SK-N-SH (cell line): Measurements from ENCODE around the gene LYZL2. TPM values are rescaled to one million over a fixed set of nuclear protein-coding genes. Genes with fewer than 3 reads are reported as not detected.
"Not testable (repeated sequence)": the region's sequence is repeated elsewhere in the genome, so short reads cannot be mapped to it uniquely, and the experiment has no call there.

ENCODE experiments used
- CTCF ChIA-PET: fragments of 300-600, 350-600 bp; formaldehyde crosslinking; extraction: SDS; loops from one replicate; lab custom pipeline; 2021; lab: Yijun Ruan, JAX
- POLR2A ChIA-PET: fragments of 350-600 bp; sonication (Branson Sonifier 250); formaldehyde crosslinking; extraction: SDS; loops from one replicate; lab custom pipeline; 2020; ENCODE audit warnings: antibody characterized with exemption, inconsistent platforms; lab: Yijun Ruan, JAX
- DNase-seq: peaks from one replicate; pipeline ENCODE4 v3.0.0; 2012
- H2AFZ ChIP-seq: fragments of 200-600 bp; sonication (generic); 2 replicates; pipeline ENCODE4 v1.8.1; 2016; ENCODE audit warnings: antibody characterized with exemption, mild to moderate bottlenecking, low read depth
- H3F3A ChIP-seq: fragments of 200-600 bp; sonication (generic); replicated peaks from 2 replicates; pipeline ENCODE3; 2016; ENCODE audit warnings: antibody characterized with exemption, mild to moderate bottlenecking; ENCODE audit not compliant: insufficient read depth
- H3K27ac ChIP-seq, 2 experiments: fragments of 200-500 bp in 1 of 2; fragments of 200-600 bp in 1 of 2; sonication (Bioruptor generic) in 1 of 2; sonication (generic), shearing (Covaris generic) in 1 of 2; 2 replicates each; pipeline versions ENCODE4 v1.5.1 to v1.6.1; 2014 to 2016; ENCODE audit warnings: low read depth in 2 of 2, inconsistent platforms in 1 of 2, low read length in 1 of 2, mild to moderate bottlenecking in 1 of 2, mixed read lengths in 1 of 2
- H3K27me3 ChIP-seq: fragments of 200-600 bp; sonication (generic), shearing (Covaris generic); 2 replicates; pipeline ENCODE4 v1.6.1; 2016; ENCODE audit warnings: mixed run types; ENCODE audit not compliant: insufficient read depth
- H3K36me3 ChIP-seq, 2 experiments: fragments of 200-500 bp in 1 of 2; fragments of 200-600 bp in 1 of 2; sonication (Bioruptor generic) in 1 of 2; sonication (generic) in 1 of 2; replicated peaks in 1 of 2; 2 replicates each; pipeline versions ENCODE3 to v1.5.1; 2014 to 2016; ENCODE audit warnings: low read length in 1 of 2, mild to moderate bottlenecking in 1 of 2; ENCODE audit not compliant: insufficient read depth in 2 of 2, control insufficient read depth in 1 of 2
- H3K4me1 ChIP-seq, 2 experiments: fragments of 200-500 bp in 1 of 2; fragments of 200-600 bp in 1 of 2; sonication (Bioruptor generic) in 1 of 2; sonication (generic), shearing (Covaris generic) in 1 of 2; 2 replicates each; pipeline versions ENCODE4 v1.5.1 to v1.6.1; 2014 to 2016; ENCODE audit warnings: low read depth in 1 of 2, low read length in 1 of 2, mixed run types in 1 of 2; ENCODE audit not compliant: insufficient read depth in 2 of 2, control insufficient read depth in 1 of 2
- H3K4me2 ChIP-seq: fragments of 200-600 bp; sonication (generic), shearing (Covaris generic); 2 replicates; pipeline ENCODE4 v1.6.1; 2017; ENCODE audit warnings: mixed run types
- H3K4me3 ChIP-seq, 2 experiments: fragments of 200-500 bp in 1 of 2; fragments of 200-600 bp in 1 of 2; sonication (Bioruptor generic) in 1 of 2; sonication (generic), shearing (Covaris generic) in 1 of 2; 2 replicates each; pipeline versions ENCODE4 v1.5.1 to v1.8.1; 2014 to 2016; ENCODE audit warnings: low read depth in 2 of 2, inconsistent platforms in 1 of 2, low read length in 1 of 2, mild to moderate bottlenecking in 1 of 2, mixed read lengths in 1 of 2, moderate library complexity in 1 of 2
- H3K79me2 ChIP-seq: fragments of 200-600 bp; sonication (generic); 2 replicates; pipeline ENCODE4 v1.8.1; 2017; ENCODE audit warnings: mild to moderate bottlenecking; ENCODE audit not compliant: insufficient read depth
- H3K9ac ChIP-seq: fragments of 200-600 bp; sonication (generic); 2 replicates; pipeline ENCODE4 v1.6.1; 2017; ENCODE audit warnings: mixed run types
- H3K9me2 ChIP-seq: fragments of 200-600 bp; sonication (generic); 2 replicates; pipeline ENCODE4 v1.6.1; 2017; ENCODE audit warnings: mixed run types
- H3K9me3 ChIP-seq: fragments of 200-600 bp; sonication (generic); 2 replicates; pipeline ENCODE4 v1.6.1; 2017; ENCODE audit warnings: mixed run types, mild to moderate bottlenecking, moderate library complexity
- H4K20me1 ChIP-seq: fragments of 200-600 bp; sonication (generic); 2 replicates; pipeline ENCODE4 v1.6.1; 2017; ENCODE audit warnings: mild to moderate bottlenecking, mixed run types; ENCODE audit not compliant: insufficient read depth
- ELF1 ChIP-seq: IDR thresholded peaks from 2 replicates; pipeline ENCODE4 v1.4.0; 2012
- EP300 ChIP-seq, 2 experiments: IDR thresholded peaks; 2 replicates each; pipeline versions ENCODE4 v1.4.0 to v1.6.1; 2012; ENCODE audit warnings: borderline replicate concordance in 1 of 2, low read depth in 1 of 2, low read length in 1 of 2
- EZH2phosphoT487 ChIP-seq: fragments of 200-600 bp; sonication (generic); IDR thresholded peaks from 2 replicates; pipeline ENCODE4 v1.6.1; 2017; ENCODE audit warnings: low read depth, mixed run types, mild to moderate bottlenecking, antibody characterized with exemption, moderate library complexity, borderline replicate concordance
- FOXJ3 ChIP-seq: sonication (generic); formaldehyde crosslinking; IDR thresholded peaks from 2 replicates; pipeline ENCODE4 v1.5.1; 2020; ENCODE audit warnings: mild to moderate bottlenecking, missing genetic modification reagents
- FOXM1 ChIP-seq: IDR thresholded peaks from 2 replicates; pipeline ENCODE4 v1.4.0; 2012; ENCODE audit warnings: low read depth, mild to moderate bottlenecking
- GATA2 ChIP-seq: sonication (generic); formaldehyde crosslinking; IDR thresholded peaks from 2 replicates; pipeline ENCODE4 v1.5.0; 2020; ENCODE audit warnings: mild to moderate bottlenecking, missing genetic modification reagents
- NRF1 ChIP-seq: IDR thresholded peaks from 2 replicates; pipeline ENCODE4 v1.6.1; 2012; ENCODE audit warnings: low read depth, mild to moderate bottlenecking, low read length
- POLR2AphosphoS5 ChIP-seq: IDR thresholded peaks from 2 replicates; pipeline ENCODE4 v1.6.1; 2012; ENCODE audit warnings: low read depth, low read length
- RCOR1 ChIP-seq: fragments of 150-350 bp; IDR thresholded peaks from 2 replicates; pipeline ENCODE4 v1.6.1; 2017; ENCODE audit warnings: antibody characterized with exemption, low read length
- RFX5 ChIP-seq: IDR thresholded peaks from 2 replicates; pipeline ENCODE4 v1.6.1; 2012; ENCODE audit warnings: mild to moderate bottlenecking, improper control_type of control experiment, low read length
- SMC3 ChIP-seq: IDR thresholded peaks from 2 replicates; pipeline ENCODE4 v1.6.1; 2012; ENCODE audit warnings: low read depth, low read length, improper control_type of control experiment
- TCF12 ChIP-seq: IDR thresholded peaks from 2 replicates; pipeline ENCODE4 v1.4.0; 2012
- TEAD4 ChIP-seq: IDR thresholded peaks from 2 replicates; pipeline ENCODE4 v1.4.0; 2012; ENCODE audit warnings: mild to moderate bottlenecking, borderline replicate concordance; ENCODE audit not compliant: insufficient read depth
- WGBS: methylation state at CpG from one replicate; pipeline ENCODE4 v1.1.6; 2017; ENCODE audit warnings: low lambda C conversion rate; 5-methylcytosine and 5-hydroxymethylcytosine counted together
- polyA plus RNA-seq, 3 experiments: library from polyadenylated mRNA; depleted of rRNA; stranded (reverse); fragments of >200 nt; gene quantifications; 2 replicates each; pipeline ENCODE4 v1.2.3, GENCODE V29; 2012
- TF ChIP-seq, protein P1 (sequence below): IDR thresholded peaks from 2 replicates; pipeline ENCODE4 v1.6.1; 2012; ENCODE audit warnings: mild to moderate bottlenecking, low read depth, low read length, moderate library complexity
- TF ChIP-seq, protein P2 (sequence below): IDR thresholded peaks from 2 replicates; pipeline ENCODE4; 2012
- TF ChIP-seq, protein P3 (sequence below): IDR thresholded peaks from 2 replicates; pipeline ENCODE4 v1.4.0; 2012; ENCODE audit warnings: low read depth

Gene LYZL2
- polyA plus RNA-seq, 1 of the 3 experiments (the other 2 are of a cell fraction): not detected

DNA sequence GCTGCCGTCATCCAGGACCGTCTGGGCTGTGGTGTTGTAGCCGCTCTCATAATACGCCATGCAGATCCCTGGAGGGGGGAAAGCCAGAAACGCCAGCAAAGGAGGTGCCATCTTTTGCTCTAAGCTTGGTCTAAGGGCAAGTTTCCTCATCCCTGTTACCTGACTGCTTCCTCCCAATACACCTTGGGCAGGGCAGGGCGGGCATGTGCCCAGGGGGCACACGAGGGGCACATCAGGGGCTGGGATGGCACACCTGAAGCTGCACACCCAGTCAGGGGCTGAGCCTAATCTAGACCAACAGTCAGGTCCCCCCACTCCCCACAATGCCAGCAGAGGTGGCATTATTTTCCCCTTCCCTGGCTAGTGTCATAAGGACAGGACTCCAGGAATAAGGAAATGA, 3.4 kb downstream of the LYZL2 start:
- H3K9ac ChIP-seq, H3K36me3 ChIP-seq, H3K27ac ChIP-seq, H3K4me3 ChIP-seq, H3K27me3 ChIP-seq, H3K9me2 ChIP-seq, H4K20me1 ChIP-seq, H2AFZ ChIP-seq, H3K4me1 ChIP-seq, H3K4me2 ChIP-seq, H3K79me2 ChIP-seq, H3F3A ChIP-seq, POLR2A ChIA-PET, H3K9me3 ChIP-seq, DNase-seq: not testable (repeated sequence)
- 73% methylated on average over 7 of the region's 7 CpGs for WGBS
- CTCF ChIA-PET: interaction anchor here (3.0 kb wide), 1 partner anchor 14 kb away, joined by 20 read pairs; no protein-coding TSS in a partner anchor

DNA sequence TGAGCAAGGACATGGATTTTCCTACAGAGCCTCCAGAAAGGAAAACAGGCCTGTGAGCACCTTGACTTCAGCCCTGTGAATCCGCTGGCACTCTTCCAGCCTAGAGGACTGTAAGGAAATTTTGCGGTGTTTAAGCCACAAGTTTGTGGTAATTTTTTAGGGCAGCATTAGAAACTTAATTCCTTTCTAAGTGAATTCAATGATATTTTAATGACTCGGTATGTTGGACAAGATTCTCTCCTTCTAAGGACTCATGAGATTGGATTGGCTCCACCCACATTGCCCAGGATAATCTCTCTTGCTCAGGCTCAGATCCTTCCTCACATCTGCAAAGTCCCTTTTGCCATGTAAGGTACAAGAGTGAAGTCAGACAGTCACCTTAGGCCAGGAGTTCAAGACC, 4.5 kb downstream of the LYZL2 start:
- Histone ChIP-seq H3K36me3 (no peaks in the 10 kb centered on the region), H3K79me2 (no peaks in the 10 kb centered on the region), H3F3A (no peaks in the 10 kb centered on the region), H3K9me3 (no peaks in the 10 kb centered on the region), H3K27ac (no peak overlapping the region), H3K9ac (no peak overlapping the region), H4K20me1 (no peaks in the 10 kb centered on the region), H3K9me2 (no peaks in the 10 kb centered on the region), H3K4me3 (no peak overlapping the region), H2AFZ (no peak overlapping the region), H3K4me2 (no peak overlapping the region), H3K27me3 (no peaks in the 10 kb centered on the region), H3K4me1 (no peaks in the 10 kb centered on the region; a peak in 1 of 4 replicates)
- no peak for TF ChIP-seq FOXJ3 (CRISPR knock-in tag)
- TF ChIP-seq, protein P1, sequence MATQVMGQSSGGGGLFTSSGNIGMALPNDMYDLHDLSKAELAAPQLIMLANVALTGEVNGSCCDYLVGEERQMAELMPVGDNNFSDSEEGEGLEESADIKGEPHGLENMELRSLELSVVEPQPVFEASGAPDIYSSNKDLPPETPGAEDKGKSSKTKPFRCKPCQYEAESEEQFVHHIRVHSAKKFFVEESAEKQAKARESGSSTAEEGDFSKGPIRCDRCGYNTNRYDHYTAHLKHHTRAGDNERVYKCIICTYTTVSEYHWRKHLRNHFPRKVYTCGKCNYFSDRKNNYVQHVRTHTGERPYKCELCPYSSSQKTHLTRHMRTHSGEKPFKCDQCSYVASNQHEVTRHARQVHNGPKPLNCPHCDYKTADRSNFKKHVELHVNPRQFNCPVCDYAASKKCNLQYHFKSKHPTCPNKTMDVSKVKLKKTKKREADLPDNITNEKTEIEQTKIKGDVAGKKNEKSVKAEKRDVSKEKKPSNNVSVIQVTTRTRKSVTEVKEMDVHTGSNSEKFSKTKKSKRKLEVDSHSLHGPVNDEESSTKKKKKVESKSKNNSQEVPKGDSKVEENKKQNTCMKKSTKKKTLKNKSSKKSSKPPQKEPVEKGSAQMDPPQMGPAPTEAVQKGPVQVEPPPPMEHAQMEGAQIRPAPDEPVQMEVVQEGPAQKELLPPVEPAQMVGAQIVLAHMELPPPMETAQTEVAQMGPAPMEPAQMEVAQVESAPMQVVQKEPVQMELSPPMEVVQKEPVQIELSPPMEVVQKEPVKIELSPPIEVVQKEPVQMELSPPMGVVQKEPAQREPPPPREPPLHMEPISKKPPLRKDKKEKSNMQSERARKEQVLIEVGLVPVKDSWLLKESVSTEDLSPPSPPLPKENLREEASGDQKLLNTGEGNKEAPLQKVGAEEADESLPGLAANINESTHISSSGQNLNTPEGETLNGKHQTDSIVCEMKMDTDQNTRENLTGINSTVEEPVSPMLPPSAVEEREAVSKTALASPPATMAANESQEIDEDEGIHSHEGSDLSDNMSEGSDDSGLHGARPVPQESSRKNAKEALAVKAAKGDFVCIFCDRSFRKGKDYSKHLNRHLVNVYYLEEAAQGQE: no peak
- no peak for TF ChIP-seq ELF1
- TF ChIP-seq, protein P2, sequence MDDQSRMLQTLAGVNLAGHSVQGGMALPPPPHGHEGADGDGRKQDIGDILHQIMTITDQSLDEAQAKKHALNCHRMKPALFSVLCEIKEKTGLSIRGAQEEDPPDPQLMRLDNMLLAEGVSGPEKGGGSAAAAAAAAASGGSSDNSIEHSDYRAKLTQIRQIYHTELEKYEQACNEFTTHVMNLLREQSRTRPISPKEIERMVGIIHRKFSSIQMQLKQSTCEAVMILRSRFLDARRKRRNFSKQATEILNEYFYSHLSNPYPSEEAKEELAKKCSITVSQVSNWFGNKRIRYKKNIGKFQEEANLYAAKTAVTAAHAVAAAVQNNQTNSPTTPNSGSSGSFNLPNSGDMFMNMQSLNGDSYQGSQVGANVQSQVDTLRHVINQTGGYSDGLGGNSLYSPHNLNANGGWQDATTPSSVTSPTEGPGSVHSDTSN: no peak
- TF ChIP-seq, protein P3, sequence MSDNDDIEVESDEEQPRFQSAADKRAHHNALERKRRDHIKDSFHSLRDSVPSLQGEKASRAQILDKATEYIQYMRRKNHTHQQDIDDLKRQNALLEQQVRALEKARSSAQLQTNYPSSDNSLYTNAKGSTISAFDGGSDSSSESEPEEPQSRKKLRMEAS: no peak
- ChIA-PET CTCF (interaction anchor here (0.6 to 3.0 kb wide), 2 partner anchors 15 to 984 kb away, joined by 3 to 20 read pairs; no protein-coding TSS in a partner anchor), POLR2A (no interaction called here)
- no peak for DNase-seq
- WGBS: 85% methylated on average over 3 of the region's 3 CpGs

DNA sequence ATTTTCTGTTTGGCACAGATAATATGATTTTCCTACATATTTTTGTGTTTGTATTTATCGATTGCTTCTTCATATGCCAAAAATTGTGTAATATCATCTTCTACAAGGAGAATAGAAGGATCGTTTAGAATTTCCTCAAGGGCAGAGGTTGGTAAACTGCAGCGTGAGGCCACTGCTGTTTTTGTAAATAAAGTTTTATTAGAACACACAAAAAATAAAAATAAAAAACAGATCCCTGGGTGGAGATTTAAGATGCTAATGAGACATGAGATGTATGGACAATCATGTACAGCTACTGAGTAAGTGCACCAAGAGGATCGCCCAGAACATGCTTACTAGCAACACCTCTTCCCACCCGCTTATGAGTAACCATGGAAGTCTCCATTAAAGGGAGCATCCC, 9.6 kb downstream of the LYZL2 start:
- Histone ChIP-seq H3K4me1 (no peaks in the 10 kb centered on the region; a peak in 1 of 4 replicates), H3K79me2 (no peaks in the 10 kb centered on the region), H3K9me2 (no peaks in the 10 kb centered on the region), H3K9ac (no peak overlapping the region), H4K20me1 (no peaks in the 10 kb centered on the region), H3K27me3 (no peaks in the 10 kb centered on the region), H3K4me2 (no peak overlapping the region), H3K36me3 (no peaks in the 10 kb centered on the region), H2AFZ (no peak overlapping the region), H3K9me3 (no peaks in the 10 kb centered on the region), H3K27ac (no peak overlapping the region), H3K4me3 (no peak overlapping the region), H3F3A (no peaks in the 10 kb centered on the region)
- POLR2A ChIA-PET: no interaction called here
- WGBS: 83% methylated on average over 5 of the region's 5 CpGs
- DNase-seq: no peak
- CTCF ChIA-PET: no interaction called here
- TF ChIP-seq TCF12: no peak
- no peak for TF ChIP-seq RCOR1
- TF ChIP-seq FOXJ3 (CRISPR knock-in tag): no peak
- no peak for TF ChIP-seq RFX5
- no peak for TF ChIP-seq SMC3
- TF ChIP-seq FOXM1: no peak
- no peak for TF ChIP-seq EZH2phosphoT487
- no peak for TF ChIP-seq TEAD4
- no peak for TF ChIP-seq EP300 (IDR thresholded peaks at IDR 0.05; ENCODE audit: borderline replicate concordance in 1 of 2, low read depth in 1 of 2, low read length in 1 of 2)
- no peak for TF ChIP-seq POLR2AphosphoS5
- TF ChIP-seq GATA2 (CRISPR knock-in tag): no peak
- TF ChIP-seq NRF1: no peak
